Fibroblast of peridontal ligament (primary cell): Measurements from ENCODE around the gene POLR2J.

Experiments used
- DNase-seq: peaks from one replicate; pipeline ENCODE4 v3.0.0-alpha.2; 2010; ENCODE audit errors: extremely low read depth

POLR2J gene

GRCh38 chr7:102439963-102440795, 38.5 kb downstream of the POLR2J start:
- DNase-seq, result peak; percentile 33

GRCh38 chr7:102436118-102436517, 42.6 kb downstream of the POLR2J start:
- DNase-seq, result no peak

- no peak for DNase-seq
Measured at GRCh38 chr7:102434039-102434486, 44.7 kb downstream of the POLR2J start.

GRCh38 chr7:102433219-102434038, 45.3 kb downstream of the POLR2J start, which contains the start of gene ORAI2:
Gene ORAI2 (plus strand): TSS chr7:102433575. CDS start chr7:102438957, 5,382 bp downstream.
- DNase-seq, result peak; percentile 47

GRCh38 chr7:102432442-102433218, 46.1 kb downstream of the POLR2J start:
- DNase-seq, result no peak

GRCh38 chr7:102431617-102432298, 47.0 kb downstream of the POLR2J start:
- no peak for DNase-seq

GRCh38 chr7:102429141-102429899, 49.4 kb downstream of the POLR2J start:
- no peak for DNase-seq

GRCh38 chr7:102427019-102427405, 51.7 kb downstream of the POLR2J start:
- no peak for DNase-seq

- no peak for DNase-seq
Measured at GRCh38 chr7:102426268-102427018, 52.3 kb downstream of the POLR2J start.

GRCh38 chr7:102425639-102426267, 53.0 kb downstream of the POLR2J start:
- DNase-seq, result no peak

- no peak for DNase-seq
Measured at GRCh38 chr7:102424787-102425218, 53.9 kb downstream of the POLR2J start.

- DNase-seq, result no peak
Measured at GRCh38 chr7:102424129-102424551, 54.6 kb downstream of the POLR2J start.
